Transverse colon (tissue), 4 donors: Measurements from ENCODE around the gene GNA12.

Experiments
- POLR2AphosphoS5 ChIP-seq, 3 donors: sonication (generic); formaldehyde crosslinking; IDR thresholded peaks; one replicate each; pipeline ENCODE4 v1.6.1; 2016; ENCODE audit warnings: antibody characterized with exemption in 3 of 3
- TF ChIP-seq, protein P1 (sequence below), 5 experiments: fragments of 200-600 bp in 3 of 5; fragments of 450-650 bp in 2 of 5; sonication (generic) in 3 of 5; IDR thresholded peaks; 1 replicate in 2 of 5; 2 replicates in 3 of 5; pipeline ENCODE4 v1.5.1; 2016 to 2017; ENCODE audit warnings: antibody characterized with exemption in 5 of 5, inconsistent platforms in 3 of 5, mild to moderate bottlenecking in 2 of 5, moderate library complexity in 1 of 5

DNA sequence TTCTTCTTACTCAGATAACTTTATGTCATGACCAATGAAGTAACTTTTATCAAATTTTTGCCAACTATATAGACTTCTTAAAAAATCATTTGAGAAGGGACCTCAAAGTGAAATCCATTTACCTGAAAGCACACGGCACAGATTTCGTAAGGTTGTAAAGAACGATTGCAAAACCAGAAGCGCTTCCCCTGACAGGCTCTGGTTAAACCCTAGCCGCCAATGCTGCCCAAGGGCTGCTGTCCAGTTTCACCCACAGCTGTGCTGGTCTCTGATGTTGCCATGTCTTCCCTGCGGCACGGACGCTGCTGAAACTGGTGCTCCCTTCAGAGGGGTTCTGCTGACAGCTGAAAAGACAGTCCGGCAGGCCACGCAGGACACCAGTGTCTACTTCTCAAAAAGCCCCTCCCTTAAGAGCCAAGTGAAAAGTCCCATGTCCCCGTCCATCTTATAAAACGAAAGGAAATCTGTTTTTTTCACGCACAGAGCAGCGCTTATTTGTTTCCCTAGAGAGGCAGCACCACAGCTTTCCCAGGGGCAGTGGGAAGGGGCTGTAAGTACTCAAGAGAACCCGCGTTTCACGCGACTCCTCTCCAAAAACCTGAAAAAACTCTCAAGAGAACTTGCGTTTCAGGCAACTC is 32.5 kb downstream of the GNA12 start:
- TF ChIP-seq, protein P1, sequence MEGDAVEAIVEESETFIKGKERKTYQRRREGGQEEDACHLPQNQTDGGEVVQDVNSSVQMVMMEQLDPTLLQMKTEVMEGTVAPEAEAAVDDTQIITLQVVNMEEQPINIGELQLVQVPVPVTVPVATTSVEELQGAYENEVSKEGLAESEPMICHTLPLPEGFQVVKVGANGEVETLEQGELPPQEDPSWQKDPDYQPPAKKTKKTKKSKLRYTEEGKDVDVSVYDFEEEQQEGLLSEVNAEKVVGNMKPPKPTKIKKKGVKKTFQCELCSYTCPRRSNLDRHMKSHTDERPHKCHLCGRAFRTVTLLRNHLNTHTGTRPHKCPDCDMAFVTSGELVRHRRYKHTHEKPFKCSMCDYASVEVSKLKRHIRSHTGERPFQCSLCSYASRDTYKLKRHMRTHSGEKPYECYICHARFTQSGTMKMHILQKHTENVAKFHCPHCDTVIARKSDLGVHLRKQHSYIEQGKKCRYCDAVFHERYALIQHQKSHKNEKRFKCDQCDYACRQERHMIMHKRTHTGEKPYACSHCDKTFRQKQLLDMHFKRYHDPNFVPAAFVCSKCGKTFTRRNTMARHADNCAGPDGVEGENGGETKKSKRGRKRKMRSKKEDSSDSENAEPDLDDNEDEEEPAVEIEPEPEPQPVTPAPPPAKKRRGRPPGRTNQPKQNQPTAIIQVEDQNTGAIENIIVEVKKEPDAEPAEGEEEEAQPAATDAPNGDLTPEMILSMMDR (IDR thresholded peaks at IDR 0.05) = no peak
- TF ChIP-seq POLR2AphosphoS5 (IDR thresholded peaks at IDR 0.05) = no peak
